Right lobe of liver (tissue), 4 donors: ENCODE measurements around the gene SYNE2.

Experiments used
- POLR2A ChIP-seq: fragments of 450-650 bp; IDR thresholded peaks from one replicate; pipeline ENCODE4 v1.6.1; 2017; ENCODE audit warnings: antibody characterized with exemption, mild to moderate bottlenecking
- TF ChIP-seq, protein P1 (sequence below), 4 donors: fragments of 200-600 bp in 3 of 4; fragments of 450-650 bp in 1 of 4; IDR thresholded peaks; one replicate each; pipeline versions ENCODE4 v1.5.1 to v1.8.0; 2016 to 2022; ENCODE audit warnings: antibody characterized with exemption in 4 of 4, mild to moderate bottlenecking in 2 of 4
- donor health status: DM: no; HTN: no; CAD: no.
- donor health status: DM: no; HTN: no; CAD: no.
- donor health status: DM: no; HTN: yes; CAD: no.

DNA sequence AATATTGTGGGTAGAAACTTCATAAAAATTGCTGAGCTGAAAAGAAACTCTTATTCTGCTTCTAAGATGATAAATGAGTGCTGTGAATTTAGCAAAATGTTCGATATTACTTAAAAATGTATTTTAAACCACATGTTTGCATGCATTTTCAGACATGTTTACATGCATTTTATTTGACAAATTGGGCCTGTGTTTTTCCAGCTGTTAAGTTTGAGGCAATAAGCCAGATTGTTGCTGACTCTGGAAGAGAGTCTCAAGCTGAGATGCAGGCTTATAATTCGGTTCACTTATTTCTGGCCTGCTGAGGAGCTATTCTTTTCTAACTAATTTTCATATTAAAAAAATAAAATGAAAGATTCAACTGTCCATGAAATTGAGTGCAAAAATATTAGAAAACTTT, 110.1 kb downstream of the SYNE2 start:
- TF ChIP-seq, protein P1, sequence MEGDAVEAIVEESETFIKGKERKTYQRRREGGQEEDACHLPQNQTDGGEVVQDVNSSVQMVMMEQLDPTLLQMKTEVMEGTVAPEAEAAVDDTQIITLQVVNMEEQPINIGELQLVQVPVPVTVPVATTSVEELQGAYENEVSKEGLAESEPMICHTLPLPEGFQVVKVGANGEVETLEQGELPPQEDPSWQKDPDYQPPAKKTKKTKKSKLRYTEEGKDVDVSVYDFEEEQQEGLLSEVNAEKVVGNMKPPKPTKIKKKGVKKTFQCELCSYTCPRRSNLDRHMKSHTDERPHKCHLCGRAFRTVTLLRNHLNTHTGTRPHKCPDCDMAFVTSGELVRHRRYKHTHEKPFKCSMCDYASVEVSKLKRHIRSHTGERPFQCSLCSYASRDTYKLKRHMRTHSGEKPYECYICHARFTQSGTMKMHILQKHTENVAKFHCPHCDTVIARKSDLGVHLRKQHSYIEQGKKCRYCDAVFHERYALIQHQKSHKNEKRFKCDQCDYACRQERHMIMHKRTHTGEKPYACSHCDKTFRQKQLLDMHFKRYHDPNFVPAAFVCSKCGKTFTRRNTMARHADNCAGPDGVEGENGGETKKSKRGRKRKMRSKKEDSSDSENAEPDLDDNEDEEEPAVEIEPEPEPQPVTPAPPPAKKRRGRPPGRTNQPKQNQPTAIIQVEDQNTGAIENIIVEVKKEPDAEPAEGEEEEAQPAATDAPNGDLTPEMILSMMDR (IDR thresholded peaks at IDR 0.05): no peak
- no peak for TF ChIP-seq POLR2A
